Trophoblast cell (in vitro differentiated cells and primary cell): ENCODE measurements around the gene HEPHL1.

Experiments used
- DNase-seq, 2 donors: peaks; one replicate each; pipeline ENCODE4 v3.0.0-alpha.2; 2016
- H2AFZ ChIP-seq: 2 replicates; pipeline ENCODE4 v1.6.1; 2013; ENCODE audit warnings: low read length, moderate library complexity, mild to moderate bottlenecking; ENCODE audit not compliant: insufficient read depth, poor library complexity
- H2AK5ac ChIP-seq: 2 replicates; pipeline ENCODE4 v1.6.1; 2013; ENCODE audit warnings: mild to moderate bottlenecking, low read length
- H2BK120ac ChIP-seq: 2 replicates; pipeline ENCODE4 v1.6.1; 2013; ENCODE audit warnings: low read length, mild to moderate bottlenecking, moderate library complexity; ENCODE audit not compliant: insufficient read depth, poor library complexity
- H2BK12ac ChIP-seq: 2 replicates; pipeline ENCODE4 v1.6.1; 2013; ENCODE audit warnings: mild to moderate bottlenecking, low read length, moderate library complexity
- H2BK5ac ChIP-seq: 2 replicates; pipeline ENCODE4 v1.6.1; 2013; ENCODE audit warnings: low read length, low read depth, moderate library complexity, mild to moderate bottlenecking; ENCODE audit not compliant: poor library complexity
- H3K14ac ChIP-seq: 2 replicates; pipeline ENCODE4 v1.6.1; 2013; ENCODE audit warnings: mild to moderate bottlenecking, low read length
- H3K18ac ChIP-seq: 2 replicates; pipeline ENCODE4 v1.6.1; 2013; ENCODE audit warnings: mild to moderate bottlenecking, low read length
- H3K23ac ChIP-seq: 2 replicates; pipeline ENCODE4 v1.6.1; 2013; ENCODE audit warnings: low read length
- H3K27ac ChIP-seq: 2 replicates; pipeline ENCODE4 v1.5.1; 2013; ENCODE audit warnings: low read depth, mild to moderate bottlenecking, inconsistent platforms, low read length, moderate library complexity
- H3K27me3 ChIP-seq: 2 replicates; pipeline ENCODE4 v1.6.1; 2013; ENCODE audit warnings: inconsistent platforms, mild to moderate bottlenecking, low read length, moderate library complexity; ENCODE audit not compliant: insufficient read depth
- H3K36me3 ChIP-seq, 2 experiments: 1 replicate in 1 of 2; 2 replicates in 1 of 2; pipeline ENCODE4 v1.6.1; 2013; ENCODE audit warnings: low read length in 2 of 2, mild to moderate bottlenecking in 2 of 2, moderate library complexity in 1 of 2; ENCODE audit not compliant: insufficient read depth in 2 of 2, control insufficient read depth in 1 of 2
- H3K4ac ChIP-seq: 2 replicates; pipeline ENCODE4 v1.6.1; 2013; ENCODE audit warnings: low read depth, mild to moderate bottlenecking, low read length, moderate library complexity
- H3K4me1 ChIP-seq, 2 experiments: 1 replicate in 1 of 2; 2 replicates in 1 of 2; pipeline ENCODE4 v1.6.1; 2013; ENCODE audit warnings: low read length in 2 of 2, mild to moderate bottlenecking in 2 of 2, moderate library complexity in 1 of 2; ENCODE audit not compliant: insufficient read depth in 2 of 2, control insufficient read depth in 1 of 2
- H3K4me2 ChIP-seq: 2 replicates; pipeline ENCODE4 v1.6.1; 2013; ENCODE audit warnings: inconsistent platforms, mild to moderate bottlenecking, low read length, moderate library complexity
- H3K4me3 ChIP-seq: 2 replicates; pipeline ENCODE4 v1.5.1; 2013; ENCODE audit warnings: mild to moderate bottlenecking, low read depth, low read length, inconsistent platforms
- H3K79me1 ChIP-seq: one replicate; pipeline ENCODE4 v1.6.1; 2013; ENCODE audit warnings: low read length
- H3K79me2 ChIP-seq: 2 replicates; pipeline ENCODE4 v1.6.1; 2013; ENCODE audit warnings: low read length, mild to moderate bottlenecking; ENCODE audit not compliant: control insufficient read depth, insufficient read depth, poor library complexity
- H3K9ac ChIP-seq: 2 replicates; pipeline ENCODE4 v1.6.1; 2013; ENCODE audit warnings: mild to moderate bottlenecking, low read length
- H3K9me3 ChIP-seq: 2 replicates; pipeline ENCODE4 v1.6.1; 2013; ENCODE audit warnings: low read depth, mild to moderate bottlenecking, control low read depth, inconsistent platforms, low read length; ENCODE audit not compliant: insufficient read depth
- H4K12ac ChIP-seq: 2 replicates; pipeline ENCODE4 v1.6.1; 2013; ENCODE audit warnings: low read depth, mild to moderate bottlenecking, low read length, moderate library complexity
- H4K8ac ChIP-seq: 2 replicates; pipeline ENCODE4 v1.6.1; 2013; ENCODE audit warnings: low read depth, mild to moderate bottlenecking, low read length, moderate library complexity
- H4K91ac ChIP-seq: one replicate; pipeline ENCODE4 v1.6.1; 2013; ENCODE audit warnings: low read depth, mild to moderate bottlenecking, low read length, moderate library complexity
- WGBS: extraction: QIAGEN DNeasy Blood & Tissue Kit; methylation state at CpG from one replicate; pipeline ENCODE4 v1.1.7; 2013; ENCODE audit warnings: missing lambda C conversion rate; ENCODE audit not compliant: insufficient read length, insufficient coverage; ENCODE audit errors: extremely low coverage; 5-methylcytosine and 5-hydroxymethylcytosine counted together

The HEPHL1 gene

GRCh38 chr11:94068764-94069163 lies 47.6 kb downstream of the HEPHL1 start:
- DNase-seq, result peak in 1 of 2 donors; percentile 32
- Histone ChIP-seq H3K23ac (no peak overlapping the region), H3K4ac (no peak overlapping the region), H3K79me2 (no peaks in the 10 kb centered on the region), H3K4me1 (no peaks in the 10 kb centered on the region), H2BK12ac (no peak overlapping the region), H3K27me3 (no peaks in the 10 kb centered on the region), H3K9ac (no peak overlapping the region), H2BK120ac (no peak overlapping the region), H3K18ac (no peak overlapping the region), H3K14ac (no peak overlapping the region), H2BK5ac (no peak overlapping the region), H2AFZ (no peak overlapping the region), H3K79me1 (no peaks in the 10 kb centered on the region), H2AK5ac (no peak overlapping the region), H4K12ac (no peak overlapping the region), H3K9me3 (no peaks in the 10 kb centered on the region), H3K36me3 (no peaks in the 10 kb centered on the region), H4K8ac (no peak overlapping the region), H3K27ac (no peak overlapping the region), H4K91ac (no peak overlapping the region), H3K4me3 (no peak overlapping the region), H3K4me2 (no peak overlapping the region)
- no CpG with 5 or more reads among the region's 2 CpGs for WGBS

- Histone ChIP-seq H2AK5ac (no peak overlapping the region), H3K4me1 (no peaks in the 10 kb centered on the region), H2BK120ac (no peak overlapping the region), H2AFZ (no peak overlapping the region), H3K18ac (no peak overlapping the region), H3K9ac (no peak overlapping the region), H4K8ac (no peak overlapping the region), H2BK5ac (no peak overlapping the region), H3K27me3 (no peaks in the 10 kb centered on the region), H3K4me2 (no peak overlapping the region), H3K14ac (no peak overlapping the region), H3K79me2 (no peaks in the 10 kb centered on the region), H3K27ac (no peak overlapping the region), H3K4me3 (no peak overlapping the region), H2BK12ac (no peak overlapping the region), H4K12ac (no peak overlapping the region), H3K4ac (no peak overlapping the region), H3K23ac (no peak overlapping the region), H3K79me1 (no peaks in the 10 kb centered on the region), H3K36me3 (no peaks in the 10 kb centered on the region), H4K91ac (no peak overlapping the region), H3K9me3 (no peaks in the 10 kb centered on the region)
- WGBS, result no CpG with 5 or more reads among the region's 2 CpGs
- DNase-seq, result peak; percentile 45 to 91
These were observed 56.6 kb downstream of the HEPHL1 start for GRCh38 chr11:94077552-94078293.

- no peaks in the 10 kb centered on the region for H3K9me3 ChIP-seq
- H4K8ac ChIP-seq, result no peak overlapping the region
- H3K4ac ChIP-seq, result no peak overlapping the region
- H2AFZ ChIP-seq, result no peak overlapping the region
- H3K9ac ChIP-seq, result no peak overlapping the region
- H4K12ac ChIP-seq, result no peak overlapping the region
- no peak overlapping the region for H2AK5ac ChIP-seq
- H2BK5ac ChIP-seq, result no peak overlapping the region
- no peak overlapping the region for H3K14ac ChIP-seq
- H4K91ac ChIP-seq, result no peak overlapping the region
- H2BK120ac ChIP-seq, result no peak overlapping the region
- no peaks in the 10 kb centered on the region for H3K4me1 ChIP-seq
- no peak overlapping the region for H3K4me3 ChIP-seq
- no peaks in the 10 kb centered on the region for H3K27me3 ChIP-seq
- H3K79me2 ChIP-seq, result no peaks in the 10 kb centered on the region
- H3K27ac ChIP-seq, result no peak overlapping the region
- whole genome bisulfite sequencing, result no CpG with 5 or more reads among the region's 1 CpG
- H3K4me2 ChIP-seq, result no peak overlapping the region
- H3K23ac ChIP-seq, result no peak overlapping the region
- H3K36me3 ChIP-seq, result no peaks in the 10 kb centered on the region
- no peaks in the 10 kb centered on the region for H3K79me1 ChIP-seq
- no peak overlapping the region for H2BK12ac ChIP-seq
- no peak for DNase-seq
- H3K18ac ChIP-seq, result no peak overlapping the region
These were observed 63.0 kb downstream of the HEPHL1 start for GRCh38 chr11:94084164-94084563.

- no peak overlapping the region for H3K27ac ChIP-seq
- whole genome bisulfite sequencing, result no CpG with 5 or more reads among the region's 21 CpGs
- no peaks in the 10 kb centered on the region for H3K27me3 ChIP-seq
- no peak overlapping the region for H4K8ac ChIP-seq
- H3K79me2 ChIP-seq, result no peaks in the 10 kb centered on the region
- H3K4me3 ChIP-seq, result no peak overlapping the region
- H3K4me1 ChIP-seq, result no peaks in the 10 kb centered on the region
- H3K36me3 ChIP-seq, result no peaks in the 10 kb centered on the region
- no peaks in the 10 kb centered on the region for H3K79me1 ChIP-seq
- no peak overlapping the region for H2AK5ac ChIP-seq
- H3K14ac ChIP-seq, result no peak overlapping the region
- H2BK120ac ChIP-seq, result no peak overlapping the region
- no peak overlapping the region for H2BK12ac ChIP-seq
- H3K18ac ChIP-seq, result no peak overlapping the region
- no peak overlapping the region for H4K12ac ChIP-seq
- no peaks in the 10 kb centered on the region for H3K9me3 ChIP-seq
- no peak overlapping the region for H3K4me2 ChIP-seq
- H4K91ac ChIP-seq, result no peak overlapping the region
- H2AFZ ChIP-seq, result no peak overlapping the region
- no peak overlapping the region for H3K23ac ChIP-seq
- no peak overlapping the region for H2BK5ac ChIP-seq
- no peak for DNase-seq
- no peak overlapping the region for H3K9ac ChIP-seq
- no peak overlapping the region for H3K4ac ChIP-seq
These were observed 67.8 kb downstream of the HEPHL1 start for GRCh38 chr11:94088906-94089305.
